Raji (cell line): ENCODE measurements around the gene SPECC1.

Source experiments
- POLR2A ChIP-seq: IDR thresholded peaks from 2 replicates; pipeline ENCODE4 v1.6.1; 2011; ENCODE audit warnings: low read depth, low read length, control low read depth; ENCODE audit not compliant: insufficient read depth

Gene SPECC1

GRCh38 chr17:19996086-19996485 is 13.1 kb upstream of the SPECC1 start:
- TF ChIP-seq POLR2A: no peak

- TF ChIP-seq POLR2A: no peak
Measured at GRCh38 chr17:19996502-19996901, 12.7 kb upstream of the SPECC1 start.

- TF ChIP-seq POLR2A: no peak
Measured at GRCh38 chr17:20008242-20009051, 712 bp upstream of the SPECC1 start.

- TF ChIP-seq POLR2A: peak; percentile 45; the same call in 1 of the 2 replicates
Measured at GRCh38 chr17:20009052-20009301, 182 bp upstream of the SPECC1 start.

- no peak for TF ChIP-seq POLR2A
Measured at GRCh38 chr17:20010099-20010863, 1.1 kb downstream of the SPECC1 start.

GRCh38 chr17:20010936-20011335 is 1.8 kb downstream of the SPECC1 start:
- no peak for TF ChIP-seq POLR2A

GRCh38 chr17:20012017-20012536 is 2.9 kb downstream of the SPECC1 start:
- TF ChIP-seq POLR2A: no peak

- no peak for TF ChIP-seq POLR2A
Measured at GRCh38 chr17:20022701-20023100, 13.5 kb downstream of the SPECC1 start.

GRCh38 chr17:20026960-20027359 is 17.8 kb downstream of the SPECC1 start:
- no peak for TF ChIP-seq POLR2A

GRCh38 chr17:20028443-20028842 is 19.3 kb downstream of the SPECC1 start:
- TF ChIP-seq POLR2A: no peak

- TF ChIP-seq POLR2A: no peak
Measured at GRCh38 chr17:20032636-20033035, 23.5 kb downstream of the SPECC1 start.

- TF ChIP-seq POLR2A: no peak
Measured at GRCh38 chr17:20033415-20033814, 24.3 kb downstream of the SPECC1 start.

- TF ChIP-seq POLR2A: no peak
Measured at GRCh38 chr17:20035501-20035900, 26.3 kb downstream of the SPECC1 start.

GRCh38 chr17:20039037-20039436 is 29.9 kb downstream of the SPECC1 start:
- no peak for TF ChIP-seq POLR2A

GRCh38 chr17:20040216-20040615 is 31.1 kb downstream of the SPECC1 start:
- no peak for TF ChIP-seq POLR2A

- TF ChIP-seq POLR2A: no peak
Measured at GRCh38 chr17:20043021-20043420, 33.9 kb downstream of the SPECC1 start.
